Muscle of leg (tissue), 11 donors: ENCODE results near the gene FGGY. TPM values are rescaled to one million over a fixed set of nuclear protein-coding genes. Genes with fewer than 3 reads are reported as not detected.
A peak's percentile ranks its signal among the peaks of the same experiment; 100 is the strongest.
"Not testable (repeated sequence)": the region's sequence is repeated elsewhere in the genome, so short reads cannot be mapped to it uniquely, and the experiment has no call there.

Source experiments
- DNase-seq: peaks from one replicate; pipeline ENCODE4 v3.0.0; 2013
- H3K27ac ChIP-seq: one replicate; pipeline ENCODE4 v1.5.1; 2013; ENCODE audit warnings: mild to moderate bottlenecking, low read length, control low read depth
- H3K27me3 ChIP-seq: one replicate; pipeline ENCODE4 v1.6.1; 2013; ENCODE audit warnings: low read length; ENCODE audit not compliant: control insufficient read depth, insufficient read depth
- H3K36me3 ChIP-seq: one replicate; pipeline ENCODE4 v1.6.1; 2013; ENCODE audit warnings: low read length; ENCODE audit not compliant: control insufficient read depth, insufficient read depth
- H3K4me1 ChIP-seq: one replicate; pipeline ENCODE4 v1.6.1; 2013; ENCODE audit warnings: low read length; ENCODE audit not compliant: control insufficient read depth, insufficient read depth
- H3K4me3 ChIP-seq: one replicate; pipeline ENCODE4 v1.5.1; 2013; ENCODE audit warnings: low read length, control low read depth
- H3K9me3 ChIP-seq: replicated peaks from 2 replicates; pipeline ENCODE4 v1.6.1; 2013; ENCODE audit warnings: low read depth, low read length; ENCODE audit not compliant: control insufficient read depth
- WGBS: methylation state at CpG from one replicate; pipeline ENCODE4 v1.1.5; 2013; ENCODE audit warnings: missing lambda C conversion rate; ENCODE audit not compliant: insufficient coverage; 5-methylcytosine and 5-hydroxymethylcytosine counted together
- polyA plus RNA-seq, 8 donors: library from polyadenylated mRNA; unstranded; fragments of 120-200 nt; gene quantifications; one replicate each; pipeline versions ENCODE4 v1.2.1 to v1.2.3, GENCODE V29; 2013; ENCODE audit warnings: inconsistent platforms in 1 of 8, low replicate concordance in 1 of 8; ENCODE audit not compliant: insufficient read length in 8 of 8, insufficient read depth in 1 of 8
- total RNA-seq: library from RNA; stranded (reverse); fragments of 120-200 nt; gene quantifications from one replicate; pipeline ENCODE4 v1.2.4, GENCODE V29; 2013

The FGGY gene
- total and polyA plus RNA-seq, 9 donors = 8.0 to 23.7 (median 12.7) TPM

- H3K4me3 ChIP-seq = no peak overlapping the region
- H3K9me3 ChIP-seq = no peaks in the 10 kb centered on the region
- H3K36me3 ChIP-seq = no peaks in the 10 kb centered on the region
- DNase-seq = no peak
- 33% methylated on average over 1 of the region's 1 CpG for WGBS
- no peaks in the 10 kb centered on the region for H3K27me3 ChIP-seq
- H3K27ac ChIP-seq = no peak overlapping the region
- H3K4me1 ChIP-seq = peaks cover 3% of the 10 kb centered on the region
Observed at GRCh38 chr1:59526240-59526639, 229.3 kb downstream of the FGGY start.

- Histone ChIP-seq H3K36me3 (no peaks in the 10 kb centered on the region), H3K27me3 (no peaks in the 10 kb centered on the region), H3K9me3 (no peaks in the 10 kb centered on the region), H3K4me1 (no peaks in the 10 kb centered on the region), H3K4me3 (no peak overlapping the region), H3K27ac (no peak overlapping the region)
- no CpG with 5 or more reads among the region's 3 CpGs for WGBS
- no peak for DNase-seq
Observed at GRCh38 chr1:59528471-59528870, 231.6 kb downstream of the FGGY start.

GRCh38 chr1:59528900-59529299 lies 232.0 kb downstream of the FGGY start:
- no peaks in the 10 kb centered on the region for H3K4me1 ChIP-seq
- H3K9me3 ChIP-seq = no peaks in the 10 kb centered on the region
- no peaks in the 10 kb centered on the region for H3K36me3 ChIP-seq
- H3K27me3 ChIP-seq = no peaks in the 10 kb centered on the region
- no peak for DNase-seq
- no peak overlapping the region for H3K27ac ChIP-seq
- no CpG with 5 or more reads among the region's 2 CpGs for WGBS
- no peak overlapping the region for H3K4me3 ChIP-seq

- H3K27me3 ChIP-seq = no peaks in the 10 kb centered on the region
- H3K9me3 ChIP-seq = no peaks in the 10 kb centered on the region
- WGBS = no CpG with 5 or more reads among the region's 3 CpGs
- no peak overlapping the region for H3K27ac ChIP-seq
- no peak overlapping the region for H3K4me3 ChIP-seq
- H3K36me3 ChIP-seq = no peaks in the 10 kb centered on the region
- H3K4me1 ChIP-seq = no peaks in the 10 kb centered on the region
- DNase-seq = no peak
Observed at GRCh38 chr1:59530119-59530518, 233.2 kb downstream of the FGGY start.

GRCh38 chr1:59532102-59532501 lies 235.2 kb downstream of the FGGY start:
- Histone ChIP-seq H3K4me1 (no peaks in the 10 kb centered on the region), H3K27me3 (no peaks in the 10 kb centered on the region), H3K4me3 (no peak overlapping the region), H3K9me3 (no peaks in the 10 kb centered on the region), H3K36me3 (no peaks in the 10 kb centered on the region), H3K27ac (no peak overlapping the region)
- DNase-seq = no peak

GRCh38 chr1:59538476-59538875 lies 241.6 kb downstream of the FGGY start:
- H3K4me3 ChIP-seq, H3K36me3 ChIP-seq, H3K27me3 ChIP-seq, H3K4me1 ChIP-seq, DNase-seq, H3K9me3 ChIP-seq, H3K27ac ChIP-seq: not testable (repeated sequence)
- WGBS = no CpG with 5 or more reads among the region's 2 CpGs

- Histone ChIP-seq H3K27ac (no peak overlapping the region), H3K9me3 (no peaks in the 10 kb centered on the region), H3K4me3 (no peak overlapping the region), H3K27me3 (no peaks in the 10 kb centered on the region), H3K36me3 (no peaks in the 10 kb centered on the region), H3K4me1 (peaks cover 5% of the 10 kb centered on the region)
- DNase-seq = no peak
- WGBS = 100% methylated on average over 1 of the region's 5 CpGs
Observed at GRCh38 chr1:59539961-59540681, 243.2 kb downstream of the FGGY start.

GRCh38 chr1:59541161-59541560 lies 244.3 kb downstream of the FGGY start:
- WGBS = 67% methylated on average over 2 of the region's 2 CpGs
- no peaks in the 10 kb centered on the region for H3K27me3 ChIP-seq
- DNase-seq = peak; percentile 16
- no peak overlapping the region for H3K4me3 ChIP-seq
- peaks cover 5% of the 10 kb centered on the region for H3K4me1 ChIP-seq
- no peaks in the 10 kb centered on the region for H3K36me3 ChIP-seq
- no peak overlapping the region for H3K27ac ChIP-seq
- no peaks in the 10 kb centered on the region for H3K9me3 ChIP-seq

GRCh38 chr1:59541891-59542290 lies 245.0 kb downstream of the FGGY start:
- Histone ChIP-seq H3K27ac (no peak overlapping the region), H3K27me3 (no peaks in the 10 kb centered on the region), H3K4me1 (peaks cover 5% of the 10 kb centered on the region), H3K4me3 (no peak overlapping the region), H3K9me3 (no peaks in the 10 kb centered on the region), H3K36me3 (no peaks in the 10 kb centered on the region)
- DNase-seq = no peak
- 88% methylated on average over 1 of the region's 3 CpGs for WGBS

- Histone ChIP-seq H3K27ac (no peak overlapping the region), H3K4me3 (no peak overlapping the region), H3K9me3 (no peaks in the 10 kb centered on the region), H3K27me3 (no peaks in the 10 kb centered on the region), H3K36me3 (no peaks in the 10 kb centered on the region), H3K4me1 (peaks cover 5% of the 10 kb centered on the region)
- no peak for DNase-seq
- no CpG with 5 or more reads among the region's 5 CpGs for WGBS
Observed at GRCh38 chr1:59543211-59543668, 246.3 kb downstream of the FGGY start.
